PC-3 (cell line): Measurements from ENCODE around the gene OR10C1. TPM values are rescaled to one million over a fixed set of nuclear protein-coding genes. Genes with fewer than 3 reads are reported as not detected.

ENCODE experiments used
- ATAC-seq: fragments of 200-7000 bp; cut with Tn5 transposase; 2 replicates; pipeline ENCODE4 v1.9.1; 2020; ENCODE audit warnings: mild to moderate bottlenecking, moderate library complexity
- BruUV-seq: library from RNA; stranded (reverse); fragments of 400-500 nt; replicated peaks from 2 replicates; lab custom pipeline; 2021; lab: Mats Ljungman, UMichigan
- CTCF ChIA-PET: fragments of 300-600 bp; sonication (Branson Sonifier 250); formaldehyde crosslinking; loops from one replicate; lab custom pipeline; 2022; ENCODE audit warnings: antibody characterized with exemption; lab: Charles Lee
- POLR2A ChIA-PET: fragments of 300-600 bp; sonication (Branson Sonifier 250); formaldehyde crosslinking; loops from one replicate; lab custom pipeline; 2022; ENCODE audit warnings: antibody characterized with exemption; ENCODE audit not compliant: unreplicated experiment; lab: Charles Lee
- DNase-seq: peaks from one replicate; pipeline ENCODE4 v3.0.0-alpha.2; 2015
- H2AFZ ChIP-seq: fragments of 300-600 bp; sonication (generic); 2 replicates; pipeline ENCODE4 v1.6.0; 2016; ENCODE audit warnings: antibody characterized with exemption, low read length
- H3F3A ChIP-seq: fragments of 300-600 bp; sonication (generic); one replicate; pipeline ENCODE4 v1.6.0; 2017; ENCODE audit warnings: antibody characterized with exemption, low read length, control low read depth, mild to moderate bottlenecking; ENCODE audit not compliant: unreplicated experiment
- H3K27ac ChIP-seq: fragments of 300-600 bp; sonication (generic); 2 replicates; pipeline ENCODE4 v1.5.1; 2016; ENCODE audit warnings: mild to moderate bottlenecking, low read length
- H3K27me3 ChIP-seq: fragments of 300-600 bp; sonication (generic); 2 replicates; pipeline ENCODE4 v1.6.1; 2016; ENCODE audit warnings: low read length, mixed read lengths
- H3K36me3 ChIP-seq: fragments of 300-600 bp; sonication (generic); 2 replicates; pipeline ENCODE4 v1.6.1; 2016; ENCODE audit warnings: low read depth, mixed run types, low read length, mixed read lengths
- H3K4me1 ChIP-seq: fragments of 300-600 bp; sonication (generic); 2 replicates; pipeline ENCODE4 v1.5.1; 2016; ENCODE audit warnings: low read length; ENCODE audit not compliant: insufficient read depth
- H3K4me2 ChIP-seq: fragments of 300-600 bp; sonication (generic); 2 replicates; pipeline ENCODE4 v1.6.0; 2016; ENCODE audit warnings: low read length
- H3K4me3 ChIP-seq: fragments of 300-600 bp; sonication (generic); 2 replicates; pipeline ENCODE4 v1.5.1; 2016; ENCODE audit warnings: mild to moderate bottlenecking, low read length, mixed read lengths
- H3K79me2 ChIP-seq: fragments of 300-600 bp; sonication (generic); 2 replicates; pipeline ENCODE4 v1.6.1; 2017; ENCODE audit warnings: low read length, mixed read lengths
- H3K9ac ChIP-seq: fragments of 300-600 bp; sonication (generic); 2 replicates; pipeline ENCODE4 v1.6.0; 2016; ENCODE audit warnings: mild to moderate bottlenecking, low read length
- H3K9me2 ChIP-seq: fragments of 300-600 bp; sonication (generic); replicated peaks from 2 replicates; pipeline ENCODE4 v1.6.1; 2016; ENCODE audit warnings: mixed run types, low read length, mixed read lengths
- H3K9me3 ChIP-seq: fragments of 300-600 bp; sonication (generic); 2 replicates; pipeline ENCODE4 v1.6.1; 2016; ENCODE audit warnings: low read length, mixed read lengths
- H4K20me1 ChIP-seq: fragments of 300-600 bp; sonication (generic); 2 replicates; pipeline ENCODE4 v1.6.1; 2016; ENCODE audit warnings: low read length, mixed read lengths
- EZH2 ChIP-seq: fragments of 300-600 bp; sonication (generic); IDR thresholded peaks from one replicate; pipeline ENCODE4 v1.6.1; 2017; ENCODE audit warnings: antibody characterized with exemption, mild to moderate bottlenecking, low read length; ENCODE audit not compliant: unreplicated experiment
- EZH2phosphoT487 ChIP-seq: fragments of 300-600 bp; sonication (generic); IDR thresholded peaks from 2 replicates; pipeline ENCODE4 v1.6.1; 2018; ENCODE audit warnings: mild to moderate bottlenecking, antibody characterized with exemption, low read length, borderline replicate concordance
- intact Hi-C: fragments of 100-400 bp; cut with micrococcal nuclease; formaldehyde crosslinking; loops from 2 replicates; pipeline ENCODE4 v1.9.0; 2023
- total RNA-seq: library from RNA; depleted of rRNA; stranded (reverse); fragments of >200 nt; gene quantifications from 2 replicates; pipeline ENCODE4 v1.2.3, GENCODE V29; 2014
- TF ChIP-seq, protein P1 (sequence below): fragments of 300-600 bp; sonication (generic); conservative IDR thresholded peaks from 2 replicates; pipeline ENCODE4 v1.5.1; 2017; ENCODE audit warnings: antibody characterized with exemption, low read depth, mild to moderate bottlenecking, low read length

OR10C1 gene
- total RNA-seq, 1 experiment from 2014 or later, result not detected

DNA sequence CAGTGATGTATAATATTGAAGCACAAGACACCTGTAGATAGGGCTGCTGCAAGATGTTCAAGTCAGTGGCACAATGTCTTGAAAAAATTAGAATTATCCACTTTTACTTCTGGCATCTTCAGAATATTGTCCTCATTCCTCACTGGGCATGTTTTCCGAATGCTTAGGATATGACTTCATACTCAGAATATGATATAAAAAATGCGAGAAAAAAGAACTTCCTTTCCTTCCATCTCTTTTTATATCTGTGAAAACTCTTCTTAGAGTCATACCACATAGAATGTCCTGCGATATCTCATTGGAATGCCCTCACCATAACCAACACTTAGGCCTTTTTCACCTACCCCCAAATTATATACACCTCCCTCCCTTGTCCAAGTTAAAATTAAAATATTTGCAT lies 44.1 kb downstream of the OR10C1 start:
- no TSS peak for BruUV-seq

DNA sequence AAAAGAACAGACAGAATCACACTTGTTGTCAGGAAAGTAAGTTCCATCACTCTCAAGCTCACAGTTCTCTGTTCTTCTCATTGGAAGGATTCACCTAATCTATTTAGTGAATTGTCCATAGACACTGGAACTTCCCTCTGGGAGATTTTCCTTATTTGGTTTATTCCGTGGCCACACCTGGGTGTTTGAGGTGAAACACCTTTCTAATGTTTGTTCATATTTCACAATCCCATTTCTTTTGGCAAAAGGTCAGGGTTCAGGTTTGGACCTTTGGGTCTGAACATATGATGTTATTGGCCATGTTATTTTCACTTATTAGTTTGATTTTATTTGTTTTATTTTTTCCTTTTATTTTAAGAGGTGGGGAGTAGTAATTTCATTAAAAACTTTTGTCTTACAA lies 44.6 kb downstream of the OR10C1 start:
- intact Hi-C loops, result no loop called here
- no TSS peak for BruUV-seq
- no peak for TF ChIP-seq EZH2phosphoT487
- no peaks in the 10 kb centered on the region for H3K79me2 ChIP-seq
- CTCF ChIA-PET, result no interaction called here
- no peak overlapping the region for H3K27ac ChIP-seq
- DNase-seq (no peak), ATAC-seq (no peak)
- H4K20me1 ChIP-seq, result no peaks in the 10 kb centered on the region
- no peaks in the 10 kb centered on the region for H3K9me3 ChIP-seq
- H3K4me2 ChIP-seq, result no peak overlapping the region
- H3K4me1 ChIP-seq, result no peaks in the 10 kb centered on the region
- no peaks in the 10 kb centered on the region for H3K36me3 ChIP-seq
- H3K9me2 ChIP-seq, result no peaks in the 10 kb centered on the region
- H3F3A ChIP-seq, result no peaks in the 10 kb centered on the region
- H3K27me3 ChIP-seq, result peaks cover 10% of the 10 kb centered on the region; the same call in 1 of the 2 replicates
- no peak overlapping the region for H2AFZ ChIP-seq
- H3K4me3 ChIP-seq, result no peak overlapping the region
- no peak overlapping the region for H3K9ac ChIP-seq
- POLR2A ChIA-PET, result no interaction called here

More for the DNA sequence above, 44.1 kb downstream of the OR10C1 start:
- TF ChIP-seq, protein P1, sequence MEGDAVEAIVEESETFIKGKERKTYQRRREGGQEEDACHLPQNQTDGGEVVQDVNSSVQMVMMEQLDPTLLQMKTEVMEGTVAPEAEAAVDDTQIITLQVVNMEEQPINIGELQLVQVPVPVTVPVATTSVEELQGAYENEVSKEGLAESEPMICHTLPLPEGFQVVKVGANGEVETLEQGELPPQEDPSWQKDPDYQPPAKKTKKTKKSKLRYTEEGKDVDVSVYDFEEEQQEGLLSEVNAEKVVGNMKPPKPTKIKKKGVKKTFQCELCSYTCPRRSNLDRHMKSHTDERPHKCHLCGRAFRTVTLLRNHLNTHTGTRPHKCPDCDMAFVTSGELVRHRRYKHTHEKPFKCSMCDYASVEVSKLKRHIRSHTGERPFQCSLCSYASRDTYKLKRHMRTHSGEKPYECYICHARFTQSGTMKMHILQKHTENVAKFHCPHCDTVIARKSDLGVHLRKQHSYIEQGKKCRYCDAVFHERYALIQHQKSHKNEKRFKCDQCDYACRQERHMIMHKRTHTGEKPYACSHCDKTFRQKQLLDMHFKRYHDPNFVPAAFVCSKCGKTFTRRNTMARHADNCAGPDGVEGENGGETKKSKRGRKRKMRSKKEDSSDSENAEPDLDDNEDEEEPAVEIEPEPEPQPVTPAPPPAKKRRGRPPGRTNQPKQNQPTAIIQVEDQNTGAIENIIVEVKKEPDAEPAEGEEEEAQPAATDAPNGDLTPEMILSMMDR, result no peak
- TF ChIP-seq EZH2phosphoT487 (no peak), EZH2 (no peak)
- no peak for DNase-seq
- Histone ChIP-seq H3K27ac (no peak overlapping the region), H4K20me1 (no peaks in the 10 kb centered on the region), H2AFZ (no peak overlapping the region), H3K9ac (no peak overlapping the region), H3K9me2 (no peaks in the 10 kb centered on the region), H3F3A (no peaks in the 10 kb centered on the region), H3K4me1 (no peaks in the 10 kb centered on the region), H3K79me2 (no peaks in the 10 kb centered on the region), H3K36me3 (no peaks in the 10 kb centered on the region), H3K4me2 (no peak overlapping the region), H3K4me3 (no peak overlapping the region), H3K27me3 (peaks cover 10% of the 10 kb centered on the region; the same call in 1 of the 2 replicates), H3K9me3 (no peaks in the 10 kb centered on the region)
- intact Hi-C loops, result no loop called here
- POLR2A ChIA-PET, result no interaction called here
- CTCF ChIA-PET, result no interaction called here
- no peak for ATAC-seq

DNA sequence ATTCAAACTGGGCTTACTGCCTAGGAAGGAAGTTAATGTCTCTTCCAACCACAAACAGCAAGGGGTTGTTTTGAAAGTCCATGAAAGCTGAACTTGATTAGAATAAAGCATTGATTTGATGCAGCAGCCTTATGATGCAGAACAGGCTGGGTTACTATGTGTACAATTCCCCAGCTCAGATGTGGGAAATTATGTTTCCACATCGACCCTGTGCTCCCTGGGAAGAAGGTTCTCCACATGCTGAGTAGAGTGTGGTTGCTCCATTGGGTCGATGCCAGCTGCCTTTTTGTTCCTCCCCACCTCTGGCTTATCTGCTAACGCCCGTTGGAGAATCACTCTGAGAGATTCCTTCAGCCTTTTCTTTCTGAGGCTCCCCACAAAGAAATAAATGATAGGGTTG lies 47.5 kb downstream of the OR10C1 start:
- CTCF ChIA-PET, result no interaction called here
- Histone ChIP-seq H3K36me3 (no peaks in the 10 kb centered on the region), H3K9me3 (no peaks in the 10 kb centered on the region), H3K27me3 (peaks cover 10% of the 10 kb centered on the region; the same call in 1 of the 2 replicates), H3F3A (no peaks in the 10 kb centered on the region), H3K9ac (no peak overlapping the region), H3K4me1 (no peaks in the 10 kb centered on the region), H4K20me1 (no peaks in the 10 kb centered on the region), H2AFZ (no peak overlapping the region), H3K79me2 (no peaks in the 10 kb centered on the region), H3K4me3 (no peak overlapping the region), H3K9me2 (no peaks in the 10 kb centered on the region), H3K27ac (no peak overlapping the region), H3K4me2 (no peak overlapping the region)
- ATAC-seq (no peak), DNase-seq (no peak)
- TF ChIP-seq EZH2phosphoT487 (no peak), EZH2 (no peak)
- TF ChIP-seq, protein P1, result no peak
- POLR2A ChIA-PET, result no interaction called here
- intact Hi-C loops, result no loop called here
- no TSS peak for BruUV-seq
